ENCODE data around the gene NPR2.

GRCh38 chr9:35801328-35802128 lies 10.1 kb downstream of the NPR2 start:
- TF ChIP-seq CTCF (conservative IDR thresholded peaks at IDR 0.05; ENCODE audit: low read length) (no peak), EZH2phosphoT487 (IDR thresholded peaks at IDR 0.05; ENCODE audit: borderline replicate concordance, low read depth, low read length) (no peak)
